Sigmoid colon (tissue), 7 donors: ENCODE results near the gene RSAD1. TPM values are rescaled to one million over a fixed set of nuclear protein-coding genes. Genes with fewer than 3 reads are reported as not detected.
A peak's percentile ranks its signal among the peaks of the same experiment; 100 is the strongest.

Experiments used
- DNase-seq: peaks from one replicate; pipeline ENCODE4 v3.0.0-alpha.2; 2019
- H3K27ac ChIP-seq, 4 donors: fragments of 200-600 bp; sonication (generic); one replicate each; pipeline ENCODE4 v1.5.1; 2016 to 2019; ENCODE audit warnings: mild to moderate bottlenecking in 1 of 4
- H3K27me3 ChIP-seq, 3 donors: fragments of 200-600 bp; sonication (generic); one replicate each; pipeline ENCODE4 v1.5.1; 2019; ENCODE audit warnings: mild to moderate bottlenecking in 1 of 3
- H3K36me3 ChIP-seq, 4 donors: fragments of 200-600 bp; sonication (generic); one replicate each; pipeline ENCODE4 v1.5.1; 2016 to 2019
- H3K4me1 ChIP-seq, 4 donors: fragments of 200-600 bp; sonication (generic); one replicate each; pipeline ENCODE4 v1.5.1; 2017 to 2019
- H3K4me3 ChIP-seq, 4 donors: fragments of 200-600 bp; sonication (generic); one replicate each; pipeline ENCODE4 v1.5.1; 2017 to 2019; ENCODE audit warnings: mild to moderate bottlenecking in 2 of 4, moderate library complexity in 1 of 4
- H3K9me3 ChIP-seq, 4 donors: fragments of 200-600 bp in 3 of 4; sonication (generic) in 3 of 4; one replicate each; pipeline versions ENCODE4 v1.5.1 to v1.6.1; 2013 to 2019
- EP300 ChIP-seq, 4 donors: sonication (generic); formaldehyde crosslinking; IDR thresholded peaks; one replicate each; pipeline ENCODE4 v1.6.1; 2017; ENCODE audit warnings: antibody characterized with exemption in 4 of 4
- POLR2A ChIP-seq, 2 donors: fragments of 450-650 bp; IDR thresholded peaks; one replicate each; pipeline ENCODE4 v1.6.1; 2016; ENCODE audit warnings: antibody characterized with exemption in 2 of 2, mild to moderate bottlenecking in 2 of 2, moderate library complexity in 2 of 2
- POLR2AphosphoS5 ChIP-seq, 4 donors: sonication (generic); formaldehyde crosslinking; IDR thresholded peaks; one replicate each; pipeline ENCODE4 v1.6.1; 2017; ENCODE audit warnings: antibody characterized with exemption in 4 of 4
- WGBS, 2 donors: extraction: QIAGEN DNeasy Blood & Tissue Kit; methylation state at CpG; one replicate each; pipeline ENCODE4 v1.1.7; 2013; 5-methylcytosine and 5-hydroxymethylcytosine counted together
- intact Hi-C: fragments of 100-400 bp; cut with DNase I; formaldehyde crosslinking; loops from one replicate; pipeline ENCODE4 v1.15.1; 2023
- polyA plus RNA-seq, 3 donors: library from polyadenylated mRNA; stranded (reverse); fragments of 200-250 nt; gene quantifications; one replicate each; pipeline ENCODE4 v1.2.3, GENCODE V29; 2013
- total RNA-seq, 4 donors: library from RNA; depleted of rRNA; stranded (reverse); fragments of >200 nt; gene quantifications; one replicate each; pipeline ENCODE4 v1.1.0, GENCODE V29; 2016
- TF ChIP-seq, protein P1 (sequence below), 4 experiments: fragments of 450-650 bp in 3 of 4; fragments of 200-600 bp in 1 of 4; IDR thresholded peaks; one replicate each; pipeline ENCODE4 v1.5.1; 2016 to 2019; ENCODE audit warnings: antibody characterized with exemption in 4 of 4, mild to moderate bottlenecking in 3 of 4, moderate library complexity in 2 of 4
- donor health status: healthy with polysubstance abuse.
- donor health status: Bipolar disorder and iron deficiency.
- donor health status: healthy.

RSAD1 gene
- total RNA-seq (10 to 100 TPM; 18.6 to 27.4 (median 22.7) TPM), polyA plus RNA-seq (10 to 100 TPM; 22.4 to 33.6 (median 25.2) TPM)

GRCh38 chr17:50478391-50479381, at the start of gene RSAD1:
RSAD1 (plus strand) TSS chr17:50478860; CDS start chr17:50478885, 25 bp downstream.
- Histone ChIP-seq H3K27ac (peak within 1 kb of the TSS; percentile 84 to 92 (median 89)), H3K9me3 (no peaks in the 10 kb centered on the region), H3K4me1 (peaks cover 0 to 32% (median 24%) of the 10 kb centered on the region in 4 donors), H3K4me3 (peak within 1 kb of the TSS; percentile 54 to 71 (median 64)), H3K27me3 (peaks cover 0 to 13% (median 7%) of the 10 kb centered on the region in 3 donors), H3K36me3 (peaks cover 0 to 14% (median 2%) of the 10 kb centered on the region in 4 donors)
- peak; percentile 91 for DNase-seq
- TF ChIP-seq, protein P1, sequence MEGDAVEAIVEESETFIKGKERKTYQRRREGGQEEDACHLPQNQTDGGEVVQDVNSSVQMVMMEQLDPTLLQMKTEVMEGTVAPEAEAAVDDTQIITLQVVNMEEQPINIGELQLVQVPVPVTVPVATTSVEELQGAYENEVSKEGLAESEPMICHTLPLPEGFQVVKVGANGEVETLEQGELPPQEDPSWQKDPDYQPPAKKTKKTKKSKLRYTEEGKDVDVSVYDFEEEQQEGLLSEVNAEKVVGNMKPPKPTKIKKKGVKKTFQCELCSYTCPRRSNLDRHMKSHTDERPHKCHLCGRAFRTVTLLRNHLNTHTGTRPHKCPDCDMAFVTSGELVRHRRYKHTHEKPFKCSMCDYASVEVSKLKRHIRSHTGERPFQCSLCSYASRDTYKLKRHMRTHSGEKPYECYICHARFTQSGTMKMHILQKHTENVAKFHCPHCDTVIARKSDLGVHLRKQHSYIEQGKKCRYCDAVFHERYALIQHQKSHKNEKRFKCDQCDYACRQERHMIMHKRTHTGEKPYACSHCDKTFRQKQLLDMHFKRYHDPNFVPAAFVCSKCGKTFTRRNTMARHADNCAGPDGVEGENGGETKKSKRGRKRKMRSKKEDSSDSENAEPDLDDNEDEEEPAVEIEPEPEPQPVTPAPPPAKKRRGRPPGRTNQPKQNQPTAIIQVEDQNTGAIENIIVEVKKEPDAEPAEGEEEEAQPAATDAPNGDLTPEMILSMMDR (IDR thresholded peaks at IDR 0.05): peak; percentile 68 to 88 (median 72)
- TF ChIP-seq POLR2AphosphoS5 (IDR thresholded peaks at IDR 0.05): peak; percentile 61 to 88 (median 80)
- no peak for TF ChIP-seq EP300 (IDR thresholded peaks at IDR 0.05)
- WGBS, 2 donors: 3 to 4% methylated on average over 75 of the region's 75 CpGs
- intact Hi-C loops: loop anchor here (2.0 kb wide), 2 partner anchors 62 to 116 kb away; no protein-coding TSS in a partner anchor

DNA sequence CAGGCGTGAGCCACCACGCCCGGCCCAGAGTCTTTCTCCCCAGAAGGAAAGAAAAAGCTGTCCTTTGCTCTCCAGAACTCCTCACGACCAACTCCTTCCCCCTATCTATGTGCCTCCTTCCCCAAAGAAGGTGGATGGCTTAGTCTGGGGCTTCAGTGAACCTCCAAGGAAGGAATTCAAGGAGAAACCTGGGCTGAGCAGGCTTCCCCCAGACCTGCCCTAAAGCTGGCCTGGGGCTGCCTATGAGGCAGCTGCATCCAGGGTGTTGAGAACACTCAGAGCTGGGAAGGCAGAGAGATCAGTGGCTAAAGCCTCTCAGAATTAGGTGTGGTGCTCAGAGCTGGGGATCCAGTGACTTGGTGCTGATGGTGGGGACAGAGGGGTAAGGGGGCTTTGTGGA, 48.9 kb upstream of the RSAD1 start:
- no peaks in the 10 kb centered on the region for H3K9me3 ChIP-seq
- H3K27me3 ChIP-seq: no peaks in the 10 kb centered on the region
- peaks cover 0 to 30% (median 24%) of the 10 kb centered on the region in 4 donors for H3K4me1 ChIP-seq
- H3K4me3 ChIP-seq: no peak overlapping the region
- peaks cover 0 to 7% (median 0%) of the 10 kb centered on the region in 4 donors for H3K36me3 ChIP-seq
- WGBS, 2 donors: 58 to 83% methylated on average over 4 of the region's 4 CpGs
- DNase-seq: no peak
- intact Hi-C loops: no loop called here
- TF ChIP-seq POLR2AphosphoS5 (IDR thresholded peaks at IDR 0.05): no peak
- no peak for TF ChIP-seq POLR2A (IDR thresholded peaks at IDR 0.05)
- no peak for TF ChIP-seq EP300 (IDR thresholded peaks at IDR 0.05)
- TF ChIP-seq, protein P1 (IDR thresholded peaks at IDR 0.05): no peak
- H3K27ac ChIP-seq: no peak overlapping the region

- intact Hi-C loops: no loop called here
- no peak for TF ChIP-seq POLR2AphosphoS5 (IDR thresholded peaks at IDR 0.05)
- no peak for TF ChIP-seq POLR2A (IDR thresholded peaks at IDR 0.05)
- TF ChIP-seq, protein P1 (IDR thresholded peaks at IDR 0.05): no peak
- no peak for TF ChIP-seq EP300 (IDR thresholded peaks at IDR 0.05)
- Histone ChIP-seq H3K4me3 (no peak overlapping the region), H3K36me3 (peaks cover 0 to 7% (median 0%) of the 10 kb centered on the region in 4 donors), H3K4me1 (peaks cover 0 to 21% (median 16%) of the 10 kb centered on the region in 4 donors), H3K9me3 (no peaks in the 10 kb centered on the region), H3K27ac (no peak overlapping the region), H3K27me3 (no peaks in the 10 kb centered on the region)
- DNase-seq: no peak
- 50 to 77% methylated on average over 4 of the region's 4 CpGs for WGBS, 2 donors
Measured at GRCh38 chr17:50430821-50431618, 47.6 kb upstream of the RSAD1 start.

DNA sequence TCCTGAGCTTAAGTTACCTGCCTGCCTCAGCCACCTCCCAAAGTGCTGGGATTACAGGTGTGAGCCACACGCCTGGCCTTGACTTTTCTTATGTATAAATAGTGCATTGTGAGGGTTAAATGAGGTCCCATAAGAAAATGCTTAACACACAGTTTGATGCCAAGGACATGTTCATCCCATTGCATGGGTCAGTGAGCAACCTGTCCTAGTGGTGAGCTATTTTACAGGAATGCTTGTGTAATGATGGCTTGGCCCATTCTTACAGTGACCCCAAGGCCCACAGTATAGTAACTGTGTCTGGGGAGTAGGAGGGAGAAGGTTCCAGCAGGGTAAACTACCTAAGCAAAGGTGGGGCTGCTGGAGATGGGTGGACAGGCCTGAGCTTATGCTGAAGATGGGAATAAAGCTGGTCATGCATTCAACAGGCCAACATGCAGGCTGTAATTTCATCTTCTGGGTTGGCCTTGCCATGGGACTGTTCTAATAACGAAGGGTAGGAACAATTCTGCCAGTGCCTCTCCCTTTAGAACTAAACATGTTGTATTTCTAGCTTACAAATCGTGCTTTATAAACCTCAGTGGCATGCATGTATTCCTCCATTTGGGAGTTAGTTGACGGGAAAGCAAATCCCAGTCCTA, 46.4 kb upstream of the RSAD1 start:
- TF ChIP-seq, protein P1 (IDR thresholded peaks at IDR 0.05): no peak
- no peak for TF ChIP-seq POLR2AphosphoS5 (IDR thresholded peaks at IDR 0.05)
- H3K9me3 ChIP-seq: no peaks in the 10 kb centered on the region
- DNase-seq: no peak
- H3K27me3 ChIP-seq: no peaks in the 10 kb centered on the region
- 81 to 95% methylated on average over 4 of the region's 4 CpGs for WGBS, 2 donors
- H3K4me1 ChIP-seq: peaks cover 0 to 10% (median 6%) of the 10 kb centered on the region in 4 donors
- peaks cover 0 to 7% (median 0%) of the 10 kb centered on the region in 4 donors for H3K36me3 ChIP-seq
- H3K4me3 ChIP-seq: no peak overlapping the region
- no peak overlapping the region for H3K27ac ChIP-seq
- intact Hi-C loops: no loop called here
